ENCODE results near the gene NOD2. TPM values are rescaled to one million over a fixed set of nuclear protein-coding genes. Genes with fewer than 3 reads are reported as not detected.

NOD2 gene
- total and polyA plus RNA-seq, 2 experiments from 2014 or later, result 0.27 to 0.66 TPM

GRCh38 chr16:50711040-50711439, 17.6 kb downstream of the NOD2 start (continued):
- TF ChIP-seq, protein P1, sequence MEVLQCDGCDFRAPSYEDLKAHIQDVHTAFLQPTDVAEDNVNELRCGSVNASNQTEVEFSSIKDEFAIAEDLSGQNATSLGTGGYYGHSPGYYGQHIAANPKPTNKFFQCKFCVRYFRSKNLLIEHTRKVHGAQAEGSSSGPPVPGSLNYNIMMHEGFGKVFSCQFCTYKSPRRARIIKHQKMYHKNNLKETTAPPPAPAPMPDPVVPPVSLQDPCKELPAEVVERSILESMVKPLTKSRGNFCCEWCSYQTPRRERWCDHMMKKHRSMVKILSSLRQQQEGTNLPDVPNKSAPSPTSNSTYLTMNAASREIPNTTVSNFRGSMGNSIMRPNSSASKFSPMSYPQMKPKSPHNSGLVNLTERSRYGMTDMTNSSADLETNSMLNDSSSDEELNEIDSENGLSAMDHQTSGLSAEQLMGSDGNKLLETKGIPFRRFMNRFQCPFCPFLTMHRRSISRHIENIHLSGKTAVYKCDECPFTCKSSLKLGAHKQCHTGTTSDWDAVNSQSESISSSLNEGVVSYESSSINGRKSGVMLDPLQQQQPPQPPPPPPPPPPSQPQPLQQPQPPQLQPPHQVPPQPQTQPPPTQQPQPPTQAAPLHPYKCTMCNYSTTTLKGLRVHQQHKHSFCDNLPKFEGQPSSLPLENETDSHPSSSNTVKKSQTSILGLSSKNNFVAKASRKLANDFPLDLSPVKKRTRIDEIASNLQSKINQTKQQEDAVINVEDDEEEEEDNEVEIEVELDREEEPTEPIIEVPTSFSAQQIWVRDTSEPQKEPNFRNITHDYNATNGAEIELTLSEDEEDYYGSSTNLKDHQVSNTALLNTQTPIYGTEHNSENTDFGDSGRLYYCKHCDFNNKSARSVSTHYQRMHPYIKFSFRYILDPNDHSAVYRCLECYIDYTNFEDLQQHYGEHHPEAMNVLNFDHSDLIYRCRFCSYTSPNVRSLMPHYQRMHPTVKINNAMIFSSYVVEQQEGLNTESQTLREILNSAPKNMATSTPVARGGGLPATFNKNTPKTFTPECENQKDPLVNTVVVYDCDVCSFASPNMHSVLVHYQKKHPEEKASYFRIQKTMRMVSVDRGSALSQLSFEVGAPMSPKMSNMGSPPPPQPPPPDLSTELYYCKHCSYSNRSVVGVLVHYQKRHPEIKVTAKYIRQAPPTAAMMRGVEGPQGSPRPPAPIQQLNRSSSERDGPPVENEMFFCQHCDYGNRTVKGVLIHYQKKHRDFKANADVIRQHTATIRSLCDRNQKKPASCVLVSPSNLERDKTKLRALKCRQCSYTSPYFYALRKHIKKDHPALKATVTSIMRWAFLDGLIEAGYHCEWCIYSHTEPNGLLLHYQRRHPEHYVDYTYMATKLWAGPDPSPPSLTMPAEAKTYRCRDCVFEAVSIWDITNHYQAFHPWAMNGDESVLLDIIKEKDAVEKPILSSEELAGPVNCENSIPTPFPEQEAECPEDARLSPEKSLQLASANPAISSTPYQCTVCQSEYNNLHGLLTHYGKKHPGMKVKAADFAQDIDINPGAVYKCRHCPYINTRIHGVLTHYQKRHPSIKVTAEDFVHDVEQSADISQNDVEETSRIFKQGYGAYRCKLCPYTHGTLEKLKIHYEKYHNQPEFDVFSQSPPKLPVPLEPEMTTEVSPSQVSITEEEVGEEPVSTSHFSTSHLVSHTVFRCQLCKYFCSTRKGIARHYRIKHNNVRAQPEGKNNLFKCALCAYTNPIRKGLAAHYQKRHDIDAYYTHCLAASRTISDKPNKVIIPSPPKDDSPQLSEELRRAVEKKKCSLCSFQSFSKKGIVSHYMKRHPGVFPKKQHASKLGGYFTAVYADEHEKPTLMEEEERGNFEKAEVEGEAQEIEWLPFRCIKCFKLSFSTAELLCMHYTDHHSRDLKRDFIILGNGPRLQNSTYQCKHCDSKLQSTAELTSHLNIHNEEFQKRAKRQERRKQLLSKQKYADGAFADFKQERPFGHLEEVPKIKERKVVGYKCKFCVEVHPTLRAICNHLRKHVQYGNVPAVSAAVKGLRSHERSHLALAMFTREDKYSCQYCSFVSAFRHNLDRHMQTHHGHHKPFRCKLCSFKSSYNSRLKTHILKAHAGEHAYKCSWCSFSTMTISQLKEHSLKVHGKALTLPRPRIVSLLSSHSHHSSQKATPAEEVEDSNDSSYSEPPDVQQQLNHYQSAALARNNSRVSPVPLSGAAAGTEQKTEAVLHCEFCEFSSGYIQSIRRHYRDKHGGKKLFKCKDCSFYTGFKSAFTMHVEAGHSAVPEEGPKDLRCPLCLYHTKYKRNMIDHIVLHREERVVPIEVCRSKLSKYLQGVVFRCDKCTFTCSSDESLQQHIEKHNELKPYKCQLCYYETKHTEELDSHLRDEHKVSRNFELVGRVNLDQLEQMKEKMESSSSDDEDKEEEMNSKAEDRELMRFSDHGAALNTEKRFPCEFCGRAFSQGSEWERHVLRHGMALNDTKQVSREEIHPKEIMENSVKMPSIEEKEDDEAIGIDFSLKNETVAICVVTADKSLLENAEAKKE (CRISPR knock-in tag; IDR thresholded peaks at IDR 0.05), result no peak
- TF ChIP-seq EZH2 (IDR thresholded peaks at IDR 0.05; ENCODE audit: low read depth, unreplicated experiment) (no peak), EZH2phosphoT487 (IDR thresholded peaks at IDR 0.05; ENCODE audit: unreplicated experiment) (no peak), ZNF114 (CRISPR knock-in tag; IDR thresholded peaks at IDR 0.05) (no peak), NANOG (IDR thresholded peaks at IDR 0.05; ENCODE audit: borderline replicate concordance) (no peak), STAT1 (IDR thresholded peaks at IDR 0.05; ENCODE audit: unreplicated experiment) (no peak)
- TF ChIP-seq, protein P2, sequence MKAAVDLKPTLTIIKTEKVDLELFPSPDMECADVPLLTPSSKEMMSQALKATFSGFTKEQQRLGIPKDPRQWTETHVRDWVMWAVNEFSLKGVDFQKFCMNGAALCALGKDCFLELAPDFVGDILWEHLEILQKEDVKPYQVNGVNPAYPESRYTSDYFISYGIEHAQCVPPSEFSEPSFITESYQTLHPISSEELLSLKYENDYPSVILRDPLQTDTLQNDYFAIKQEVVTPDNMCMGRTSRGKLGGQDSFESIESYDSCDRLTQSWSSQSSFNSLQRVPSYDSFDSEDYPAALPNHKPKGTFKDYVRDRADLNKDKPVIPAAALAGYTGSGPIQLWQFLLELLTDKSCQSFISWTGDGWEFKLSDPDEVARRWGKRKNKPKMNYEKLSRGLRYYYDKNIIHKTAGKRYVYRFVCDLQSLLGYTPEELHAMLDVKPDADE (IDR thresholded peaks at IDR 0.05), result no peak

DNA sequence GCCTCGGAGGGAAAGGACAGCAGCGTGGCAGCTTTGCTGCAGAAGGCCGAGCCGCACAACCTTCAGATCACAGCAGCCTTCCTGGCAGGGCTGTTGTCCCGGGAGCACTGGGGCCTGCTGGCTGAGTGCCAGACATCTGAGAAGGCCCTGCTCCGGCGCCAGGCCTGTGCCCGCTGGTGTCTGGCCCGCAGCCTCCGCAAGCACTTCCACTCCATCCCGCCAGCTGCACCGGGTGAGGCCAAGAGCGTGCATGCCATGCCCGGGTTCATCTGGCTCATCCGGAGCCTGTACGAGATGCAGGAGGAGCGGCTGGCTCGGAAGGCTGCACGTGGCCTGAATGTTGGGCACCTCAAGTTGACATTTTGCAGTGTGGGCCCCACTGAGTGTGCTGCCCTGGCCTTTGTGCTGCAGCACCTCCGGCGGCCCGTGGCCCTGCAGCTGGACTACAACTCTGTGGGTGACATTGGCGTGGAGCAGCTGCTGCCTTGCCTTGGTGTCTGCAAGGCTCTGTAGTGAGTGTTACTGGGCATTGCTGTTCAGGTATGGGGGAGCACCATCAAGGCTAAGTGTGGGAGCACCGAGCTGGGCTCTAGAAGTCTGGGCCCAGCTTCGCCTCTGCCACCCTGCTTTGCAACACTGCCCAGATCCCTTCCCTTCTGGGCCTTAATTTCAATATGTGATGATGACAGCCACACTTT, 18.6 kb downstream of the NOD2 start:
- no peak overlapping the region for H3K4me3 ChIP-seq
- H3K4me1 ChIP-seq (ENCODE audit: insufficient read depth), result no peaks in the 10 kb centered on the region
- H3K4me1 Mint-ChIP-seq, result peaks cover 3% of the 10 kb centered on the region; the same call in 2 of the 3 replicates
- H3K27ac ChIP-seq (ENCODE audit: low read depth), result no peak overlapping the region
- no peak overlapping the region for H3K4me3 Mint-ChIP-seq
- no peak overlapping the region for H3K27ac Mint-ChIP-seq
- no peak overlapping the region for H3K4me2 ChIP-seq
- no peaks in the 10 kb centered on the region for H4K20me1 ChIP-seq (replicated peaks; ENCODE audit: insufficient read depth)
- no peaks in the 10 kb centered on the region for H3K79me2 ChIP-seq (replicated peaks; ENCODE audit: insufficient read depth)
- H3K36me3 ChIP-seq (ENCODE audit: insufficient read depth), result no peaks in the 10 kb centered on the region
- no peaks in the 10 kb centered on the region for H3K27me3 ChIP-seq (ENCODE audit: insufficient read depth)
- no peak for ATAC-seq
- H3K27me3 Mint-ChIP-seq (ENCODE audit: insufficient read depth, low read depth, poor library complexity), result peaks cover 9% of the 10 kb centered on the region
- no peaks in the 10 kb centered on the region for H3K9me3 Mint-ChIP-seq
- DNase-seq (ENCODE audit: low spot score), result no peak
- no peak overlapping the region for H2AFZ ChIP-seq
- H3K9me2 ChIP-seq (ENCODE audit: insufficient read depth), result no peaks in the 10 kb centered on the region
- no peaks in the 10 kb centered on the region for H3K36me3 Mint-ChIP-seq (ENCODE audit: low read depth)
- H3F3A ChIP-seq (replicated peaks; ENCODE audit: low read depth), result no peaks in the 10 kb centered on the region
- no peak for TF ChIP-seq POLR2AphosphoS5 (IDR thresholded peaks at IDR 0.05; ENCODE audit: low read depth)
- TF ChIP-seq EZH2phosphoT487 (IDR thresholded peaks at IDR 0.05; ENCODE audit: unreplicated experiment), result no peak
- TF ChIP-seq STAT1 (IDR thresholded peaks at IDR 0.05; ENCODE audit: unreplicated experiment), result no peak
- TF ChIP-seq, protein P3, sequence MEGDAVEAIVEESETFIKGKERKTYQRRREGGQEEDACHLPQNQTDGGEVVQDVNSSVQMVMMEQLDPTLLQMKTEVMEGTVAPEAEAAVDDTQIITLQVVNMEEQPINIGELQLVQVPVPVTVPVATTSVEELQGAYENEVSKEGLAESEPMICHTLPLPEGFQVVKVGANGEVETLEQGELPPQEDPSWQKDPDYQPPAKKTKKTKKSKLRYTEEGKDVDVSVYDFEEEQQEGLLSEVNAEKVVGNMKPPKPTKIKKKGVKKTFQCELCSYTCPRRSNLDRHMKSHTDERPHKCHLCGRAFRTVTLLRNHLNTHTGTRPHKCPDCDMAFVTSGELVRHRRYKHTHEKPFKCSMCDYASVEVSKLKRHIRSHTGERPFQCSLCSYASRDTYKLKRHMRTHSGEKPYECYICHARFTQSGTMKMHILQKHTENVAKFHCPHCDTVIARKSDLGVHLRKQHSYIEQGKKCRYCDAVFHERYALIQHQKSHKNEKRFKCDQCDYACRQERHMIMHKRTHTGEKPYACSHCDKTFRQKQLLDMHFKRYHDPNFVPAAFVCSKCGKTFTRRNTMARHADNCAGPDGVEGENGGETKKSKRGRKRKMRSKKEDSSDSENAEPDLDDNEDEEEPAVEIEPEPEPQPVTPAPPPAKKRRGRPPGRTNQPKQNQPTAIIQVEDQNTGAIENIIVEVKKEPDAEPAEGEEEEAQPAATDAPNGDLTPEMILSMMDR (conservative IDR thresholded peaks at IDR 0.05; ENCODE audit: low read depth in 2 of 2), result no peak
- TF ChIP-seq EZH2 (IDR thresholded peaks at IDR 0.05; ENCODE audit: low read depth, unreplicated experiment), result no peak
- TF ChIP-seq, protein P2 (IDR thresholded peaks at IDR 0.05), result no peak
- TF ChIP-seq, protein P4, sequence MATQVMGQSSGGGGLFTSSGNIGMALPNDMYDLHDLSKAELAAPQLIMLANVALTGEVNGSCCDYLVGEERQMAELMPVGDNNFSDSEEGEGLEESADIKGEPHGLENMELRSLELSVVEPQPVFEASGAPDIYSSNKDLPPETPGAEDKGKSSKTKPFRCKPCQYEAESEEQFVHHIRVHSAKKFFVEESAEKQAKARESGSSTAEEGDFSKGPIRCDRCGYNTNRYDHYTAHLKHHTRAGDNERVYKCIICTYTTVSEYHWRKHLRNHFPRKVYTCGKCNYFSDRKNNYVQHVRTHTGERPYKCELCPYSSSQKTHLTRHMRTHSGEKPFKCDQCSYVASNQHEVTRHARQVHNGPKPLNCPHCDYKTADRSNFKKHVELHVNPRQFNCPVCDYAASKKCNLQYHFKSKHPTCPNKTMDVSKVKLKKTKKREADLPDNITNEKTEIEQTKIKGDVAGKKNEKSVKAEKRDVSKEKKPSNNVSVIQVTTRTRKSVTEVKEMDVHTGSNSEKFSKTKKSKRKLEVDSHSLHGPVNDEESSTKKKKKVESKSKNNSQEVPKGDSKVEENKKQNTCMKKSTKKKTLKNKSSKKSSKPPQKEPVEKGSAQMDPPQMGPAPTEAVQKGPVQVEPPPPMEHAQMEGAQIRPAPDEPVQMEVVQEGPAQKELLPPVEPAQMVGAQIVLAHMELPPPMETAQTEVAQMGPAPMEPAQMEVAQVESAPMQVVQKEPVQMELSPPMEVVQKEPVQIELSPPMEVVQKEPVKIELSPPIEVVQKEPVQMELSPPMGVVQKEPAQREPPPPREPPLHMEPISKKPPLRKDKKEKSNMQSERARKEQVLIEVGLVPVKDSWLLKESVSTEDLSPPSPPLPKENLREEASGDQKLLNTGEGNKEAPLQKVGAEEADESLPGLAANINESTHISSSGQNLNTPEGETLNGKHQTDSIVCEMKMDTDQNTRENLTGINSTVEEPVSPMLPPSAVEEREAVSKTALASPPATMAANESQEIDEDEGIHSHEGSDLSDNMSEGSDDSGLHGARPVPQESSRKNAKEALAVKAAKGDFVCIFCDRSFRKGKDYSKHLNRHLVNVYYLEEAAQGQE (IDR thresholded peaks at IDR 0.05; ENCODE audit: unreplicated experiment), result no peak
